ENCODE data around the gene POLDIP2. TPM values are rescaled to one million over a fixed set of nuclear protein-coding genes. Genes with fewer than 3 reads are reported as not detected.
A peak's percentile ranks its signal among the peaks of the same experiment; 100 is the strongest.

The POLDIP2 gene
- polyA plus RNA-seq, 1 donor: 61.3 TPM

- peak; percentile 36 for DNase-seq (ENCODE audit: low read depth)
These were observed 21.1 kb downstream of the POLDIP2 start for GRCh38 chr17:28335959-28336871.

DNA sequence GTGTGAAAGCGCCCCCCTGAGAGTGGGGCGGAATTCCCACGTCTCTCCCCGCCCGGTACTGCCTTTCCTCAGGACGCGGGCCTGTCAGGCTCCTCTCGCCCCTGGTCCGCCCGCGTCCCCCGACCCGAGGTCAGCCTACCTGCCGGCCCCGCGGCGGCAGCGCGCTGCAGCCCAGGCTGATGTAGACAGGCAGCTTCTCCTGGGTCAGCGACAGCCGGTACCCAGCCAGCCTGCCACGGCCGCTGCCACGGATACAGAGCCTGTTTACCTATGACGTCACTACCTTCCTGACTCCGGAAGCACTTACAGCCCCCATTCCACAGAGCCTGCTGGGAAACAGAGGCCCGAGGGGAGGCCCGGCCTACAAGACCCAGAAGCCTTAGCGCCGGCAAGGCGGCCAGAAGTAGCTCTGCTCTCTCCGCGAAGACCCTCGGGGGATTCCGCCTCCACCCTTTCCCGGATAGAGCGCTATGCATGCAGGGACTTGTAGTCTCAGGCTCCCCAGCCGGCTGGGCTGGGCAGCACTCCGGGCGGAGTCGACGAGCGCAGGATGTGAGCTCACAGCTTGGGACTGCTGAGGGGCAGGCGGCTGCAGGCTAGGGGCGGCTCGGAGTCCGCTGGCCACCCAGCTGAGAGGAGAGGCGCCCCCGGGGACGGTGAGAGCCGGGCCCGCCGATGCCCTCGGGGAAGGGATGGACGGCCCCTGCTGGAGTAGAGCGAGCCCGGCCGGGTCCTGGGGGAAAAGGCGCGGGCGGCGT, 21.9 kb downstream of the POLDIP2 start, which contains the start of the genes IFT20 and TNFAIP1:
Gene IFT20 (minus strand): TSS at position 272 of the 758 bp plus-strand sequence. CDS start 3,487 bp downstream, outside the sequence.
Gene TNFAIP1 (plus strand): TSS at position 561 of the 758 bp plus-strand sequence. CDS start 3,761 bp downstream, outside the sequence.
- peak; percentile 99 for DNase-seq (ENCODE audit: low read depth)

DNA sequence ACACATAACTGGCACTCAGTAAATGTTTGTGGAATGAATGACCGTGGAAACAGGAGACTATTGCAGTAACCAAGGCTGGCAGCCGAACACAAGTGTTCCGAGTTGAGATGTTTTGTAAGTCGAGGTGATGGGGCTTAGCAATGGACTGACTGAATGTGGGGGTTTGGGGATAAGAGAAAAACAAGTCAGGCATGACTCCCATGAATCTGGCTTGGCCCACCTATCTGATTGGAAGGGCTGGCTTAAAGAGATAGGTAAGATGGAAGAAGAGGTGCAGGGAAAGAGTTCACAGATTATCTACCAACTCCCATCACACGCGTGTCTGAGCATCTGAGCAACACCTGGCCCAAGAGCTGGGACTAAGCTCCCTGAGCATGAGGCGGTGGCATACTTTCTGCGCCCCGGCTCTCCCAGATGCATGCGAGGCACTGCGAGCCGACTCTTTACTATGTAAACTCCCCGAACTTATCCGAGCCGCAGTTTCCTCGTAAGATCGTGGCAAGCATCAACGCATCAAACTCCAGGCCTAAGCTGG, 22.6 kb downstream of the POLDIP2 start:
- DNase-seq (ENCODE audit: low read depth): no peak

DNA sequence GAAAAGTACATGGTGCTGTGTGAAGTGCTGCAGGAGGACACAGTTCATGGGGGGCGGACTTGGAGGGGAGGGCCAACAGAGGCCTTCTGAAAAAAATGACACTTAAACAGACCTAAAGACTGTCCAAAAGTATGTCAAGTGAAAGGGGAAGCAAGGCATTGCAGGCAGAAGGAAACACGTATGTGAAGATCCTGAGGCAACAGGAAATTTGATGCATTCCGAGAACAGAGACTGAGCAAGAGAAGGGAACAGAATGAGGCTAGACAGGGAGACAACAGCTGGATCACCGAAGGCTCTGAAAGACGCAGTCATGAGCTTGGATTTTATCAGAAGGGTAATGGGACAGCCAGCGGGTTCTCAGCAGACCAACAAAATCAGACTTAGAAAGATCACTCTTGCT, 23.2 kb downstream of the POLDIP2 start:
- DNase-seq (ENCODE audit: low read depth): no peak

DNA sequence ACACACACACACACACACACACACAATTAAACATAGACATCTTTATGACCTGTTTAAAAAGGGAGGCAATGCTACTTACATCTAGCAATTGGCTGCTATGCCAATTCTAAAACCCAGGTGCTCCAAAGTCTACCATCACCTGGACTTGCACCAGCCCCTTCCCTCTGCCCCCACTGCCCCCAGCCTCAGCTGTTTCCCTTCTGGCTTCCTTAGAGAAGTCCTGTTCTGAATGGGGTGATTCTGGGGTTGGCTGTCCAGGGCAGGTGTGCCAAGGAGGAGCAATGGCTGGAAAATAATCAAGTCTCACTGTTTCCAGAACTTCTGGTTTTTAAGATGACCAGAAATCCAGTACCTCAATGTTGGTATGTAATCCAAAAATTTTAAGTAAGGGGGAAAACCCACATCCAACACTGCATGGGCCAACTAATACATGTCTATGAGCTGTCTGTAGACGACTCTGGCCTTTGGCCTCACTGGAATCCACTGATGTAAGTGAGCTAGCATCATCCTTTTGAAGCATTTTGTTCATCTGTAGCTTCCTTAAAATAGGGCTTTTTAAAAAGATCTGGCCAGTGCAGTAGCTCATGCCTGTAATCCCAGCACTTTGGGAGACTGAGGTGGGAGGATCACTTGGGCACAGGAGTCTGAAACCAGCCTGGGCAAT, 24.1 kb downstream of the POLDIP2 start:
- no peak for DNase-seq (ENCODE audit: low read depth)

- DNase-seq (ENCODE audit: low read depth): no peak
These were observed 25.4 kb downstream of the POLDIP2 start for GRCh38 chr17:28331891-28332420.

DNA sequence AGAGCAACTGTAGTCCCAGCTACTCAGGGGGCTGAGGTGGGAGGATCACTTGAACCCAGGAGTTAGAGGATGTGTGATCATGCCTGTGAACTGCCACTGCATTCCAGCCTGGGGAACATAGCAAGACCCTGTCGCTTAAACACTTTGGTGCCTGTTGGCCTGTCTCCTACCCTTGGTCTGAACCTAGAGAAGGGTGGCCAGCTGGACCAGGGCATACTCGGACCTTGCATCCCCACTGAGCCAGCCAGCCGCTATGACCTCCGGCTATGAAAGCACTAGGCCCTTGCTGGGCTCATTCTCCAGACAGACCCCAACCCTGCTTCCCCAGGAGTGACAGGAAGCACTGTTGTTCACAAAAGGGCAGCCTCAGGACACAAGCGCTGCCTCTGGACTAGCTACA, 26.7 kb downstream of the POLDIP2 start:
- no peak for DNase-seq (ENCODE audit: low read depth)

GRCh38 chr17:28328325-28328724, 29.0 kb downstream of the POLDIP2 start:
- no peak for DNase-seq (ENCODE audit: low read depth)

DNA sequence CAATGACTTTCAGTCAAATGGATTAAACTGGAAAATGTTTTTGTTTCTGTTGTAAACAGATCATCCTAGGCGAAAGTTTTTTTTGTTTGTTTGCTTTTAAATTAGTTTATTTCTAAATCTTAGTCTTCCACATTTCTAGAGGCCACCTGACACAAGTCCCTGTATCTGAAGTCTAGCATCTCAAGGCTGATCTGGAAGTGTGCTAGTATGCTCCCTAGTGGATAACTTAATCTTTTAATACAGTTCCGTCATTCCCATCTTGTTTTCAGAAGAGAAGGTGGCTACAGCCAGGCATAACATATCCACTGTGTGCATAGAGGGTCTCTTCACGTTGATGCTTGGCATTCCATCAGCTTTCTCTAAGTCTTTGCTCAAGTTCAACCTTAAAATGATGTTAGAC, 29.6 kb downstream of the POLDIP2 start:
- DNase-seq (ENCODE audit: low read depth): no peak

DNA sequence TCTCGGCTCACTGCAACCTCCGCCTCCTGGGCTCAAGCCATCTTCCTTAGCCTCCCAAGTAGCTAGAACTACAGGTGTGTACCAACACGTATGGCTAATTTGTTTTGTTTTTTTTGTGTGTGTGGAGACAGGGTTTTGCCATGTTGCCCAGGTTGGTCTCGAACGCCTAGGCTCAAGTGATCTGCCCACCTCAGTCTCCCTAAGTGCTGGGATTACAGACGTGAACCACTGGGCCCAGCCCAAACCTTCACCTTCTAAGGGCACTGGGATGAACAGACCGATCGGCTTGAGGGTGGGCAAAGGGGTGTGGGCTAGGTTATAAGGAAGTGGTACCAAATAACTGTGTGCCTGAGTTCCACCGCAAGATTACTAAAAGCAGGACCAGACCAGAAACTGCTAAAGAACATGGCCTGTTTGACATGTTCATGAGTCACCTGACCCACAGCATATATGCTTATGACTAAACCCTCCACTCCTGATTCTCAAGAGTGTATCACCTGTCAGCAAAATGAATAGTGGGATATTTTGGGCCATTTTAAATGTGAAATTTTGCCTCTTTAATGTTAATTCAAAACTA, 30.2 kb downstream of the POLDIP2 start:
- DNase-seq (ENCODE audit: low read depth): no peak

- no peak for DNase-seq (ENCODE audit: low read depth)
These were observed 31.2 kb downstream of the POLDIP2 start for GRCh38 chr17:28326114-28326513.

DNA sequence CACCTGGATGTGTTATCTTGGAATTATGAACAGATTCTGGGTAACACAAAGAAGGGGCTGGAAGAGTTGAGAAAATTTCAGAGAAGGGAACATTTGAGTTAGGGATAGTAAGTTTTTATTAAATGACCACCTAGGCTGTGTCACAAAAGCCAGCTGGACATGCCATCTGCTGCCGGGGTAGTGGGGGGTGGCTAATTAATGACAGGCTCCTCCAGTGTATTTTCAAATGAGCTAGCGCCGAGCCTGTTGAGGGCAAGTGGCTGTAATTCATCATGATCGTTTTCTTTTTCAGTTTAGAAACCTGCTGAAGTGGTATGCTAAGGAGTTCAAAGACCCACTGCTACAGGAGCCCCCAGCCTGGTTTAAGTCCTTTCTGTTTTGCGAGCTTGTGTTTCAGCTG, 32.1 kb downstream of the POLDIP2 start:
- DNase-seq (ENCODE audit: low read depth): no peak

GRCh38 chr17:28324781-28325180, 32.5 kb downstream of the POLDIP2 start:
- DNase-seq (ENCODE audit: low read depth): no peak

- no peak for DNase-seq (ENCODE audit: low read depth)
These were observed 33.0 kb downstream of the POLDIP2 start for GRCh38 chr17:28324267-28324745.

- DNase-seq (ENCODE audit: low read depth): no peak
These were observed 36.9 kb downstream of the POLDIP2 start for GRCh38 chr17:28320215-28321061.

- DNase-seq (ENCODE audit: low read depth): no peak
These were observed 37.8 kb downstream of the POLDIP2 start for GRCh38 chr17:28319598-28319935.

- peak; percentile 86 for DNase-seq (ENCODE audit: low read depth)
These were observed 38.3 kb downstream of the POLDIP2 start, which contains the start of gene TMEM97 for GRCh38 chr17:28318759-28319597. TMEM97 (plus strand) TSS chr17:28319200; CDS start chr17:28319240, 40 bp downstream.

DNA sequence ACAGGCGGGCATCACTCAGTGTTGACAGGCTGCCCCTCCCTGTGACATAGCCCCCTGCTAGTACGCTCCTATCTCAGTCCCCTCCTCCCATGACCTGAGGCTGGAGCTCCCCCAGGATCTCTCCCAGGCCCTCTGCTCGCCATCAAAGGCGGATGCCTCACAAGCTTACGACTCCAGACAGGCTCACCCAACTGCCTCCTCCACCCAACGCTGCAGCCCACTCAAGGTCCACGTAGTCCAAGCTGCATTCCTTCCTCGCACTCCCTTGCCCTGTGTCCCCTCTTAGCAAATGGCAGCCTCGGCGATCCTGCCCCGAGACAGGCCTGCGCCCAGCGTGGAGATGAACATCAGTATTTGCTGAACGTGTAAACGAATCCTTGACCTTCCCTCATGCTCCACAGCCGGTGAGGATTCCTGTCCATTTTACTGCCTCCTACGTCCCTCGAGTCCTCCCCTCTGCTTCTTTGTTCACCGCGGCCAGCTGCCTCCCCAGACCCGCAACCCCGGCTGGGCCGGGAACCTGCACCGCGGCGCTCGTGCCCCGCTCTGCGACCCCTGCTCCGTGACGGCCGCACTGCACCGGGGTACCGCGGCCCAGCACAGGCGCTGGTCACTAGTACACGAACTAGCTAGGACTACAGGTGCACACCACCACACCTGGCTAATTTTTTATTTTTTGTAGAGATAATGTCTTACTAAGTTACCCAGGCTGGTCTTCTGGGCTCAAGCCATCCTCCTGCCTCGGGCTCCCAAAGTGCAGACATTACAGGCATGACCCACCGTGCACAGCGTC, 39.2 kb downstream of the POLDIP2 start:
- DNase-seq (ENCODE audit: low read depth): no peak

Measured in forelimb muscle (tissue), 1 donor.